Inferior parietal cortex (tissue), 1 donor: ENCODE data around the gene SGCG.
"Not testable (repeated sequence)": the region's sequence is repeated elsewhere in the genome, so short reads cannot be mapped to it uniquely, and the experiment has no call there.

Source experiments
- DNase-seq: peaks from one replicate; pipeline ENCODE4 v3.0.0-alpha.2; 2016; ENCODE audit errors: extremely low spot score

The SGCG gene

GRCh38 chr13:23180711-23181110, at the start of gene SGCG:
TSS of gene SGCG (plus strand) at chr13:23180979. CDS start at chr13:23203695, 22,716 bp downstream.
- DNase-seq: no peak

- DNase-seq: no peak
These were observed 46.2 kb upstream of the SGCG start for GRCh38 chr13:23134542-23134941.

GRCh38 chr13:23140492-23140891, 40.3 kb upstream of the SGCG start:
- no peak for DNase-seq

GRCh38 chr13:23141964-23142363, 38.8 kb upstream of the SGCG start:
- DNase-seq: no peak

GRCh38 chr13:23142607-23143006, 38.2 kb upstream of the SGCG start:
- DNase-seq: not testable (repeated sequence)

GRCh38 chr13:23144431-23144830, 36.3 kb upstream of the SGCG start:
- no peak for DNase-seq

GRCh38 chr13:23146006-23146405, 34.8 kb upstream of the SGCG start:
- no peak for DNase-seq

- peak; percentile 40 for DNase-seq
These were observed 33.8 kb upstream of the SGCG start for GRCh38 chr13:23146811-23147625.

GRCh38 chr13:23147827-23148226, 33.0 kb upstream of the SGCG start:
- no peak for DNase-seq

GRCh38 chr13:23157781-23158180, 23.0 kb upstream of the SGCG start:
- no peak for DNase-seq

- peak; percentile 40 for DNase-seq
These were observed 21.5 kb upstream of the SGCG start for GRCh38 chr13:23159205-23159759.

- no peak for DNase-seq
These were observed 20.8 kb upstream of the SGCG start for GRCh38 chr13:23159760-23160637.

- no peak for DNase-seq
These were observed 19.9 kb upstream of the SGCG start for GRCh38 chr13:23160638-23161480.

- no peak for DNase-seq
These were observed 19.3 kb upstream of the SGCG start for GRCh38 chr13:23161481-23161825.

- no peak for DNase-seq
These were observed 4.9 kb upstream of the SGCG start for GRCh38 chr13:23175920-23176319.

GRCh38 chr13:23182142-23182541, 1.4 kb downstream of the SGCG start:
- DNase-seq: no peak

- no peak for DNase-seq
These were observed 2.5 kb downstream of the SGCG start for GRCh38 chr13:23183292-23183691.

GRCh38 chr13:23185542-23185941, 4.8 kb downstream of the SGCG start:
- DNase-seq: no peak

GRCh38 chr13:23201870-23202269, 21.1 kb downstream of the SGCG start:
- DNase-seq: no peak

- DNase-seq: no peak
These were observed 21.6 kb downstream of the SGCG start for GRCh38 chr13:23202383-23202782.

GRCh38 chr13:23203516-23203915, 22.7 kb downstream of the SGCG start:
- no peak for DNase-seq

GRCh38 chr13:23205807-23206206, 25.0 kb downstream of the SGCG start:
- DNase-seq: no peak
